ENCODE results near the gene FLRT3.

FLRT3 gene

GRCh38 chr20:14299831-14300230, 37.6 kb downstream of the FLRT3 start:
- Histone ChIP-seq H3K9ac (ENCODE audit: low read depth in 1 of 2, low read length in 2 of 2) (no peak overlapping the region), H3K4me1 (ENCODE audit: control insufficient read depth in 2 of 2, insufficient read depth in 2 of 2, low read length in 2 of 2) (no peaks in the 10 kb centered on the region), H3K27me3 (ENCODE audit: control insufficient read depth in 2 of 2, insufficient read depth in 2 of 2, low read length in 2 of 2) (no peaks in the 10 kb centered on the region), H3K9me3 (ENCODE audit: control insufficient read depth in 2 of 2, low read length in 2 of 2) (no peaks in the 10 kb centered on the region), H3K36me3 (ENCODE audit: control insufficient read depth in 2 of 2, insufficient read depth in 2 of 2, low read length in 2 of 2) (no peaks in the 10 kb centered on the region), H3K4me3 (ENCODE audit: low read length in 2 of 2) (no peak overlapping the region), H3K27ac (ENCODE audit: low read depth in 2 of 2, low read length in 2 of 2) (no peak overlapping the region)

GRCh38 chr20:14295770-14296309, 41.6 kb downstream of the FLRT3 start:
- no peaks in the 10 kb centered on the region for H3K9me3 ChIP-seq (ENCODE audit: control insufficient read depth in 2 of 2, low read length in 2 of 2)
- no peak overlapping the region for H3K4me3 ChIP-seq (ENCODE audit: low read length in 2 of 2)
- no peaks in the 10 kb centered on the region for H3K36me3 ChIP-seq (ENCODE audit: control insufficient read depth in 2 of 2, insufficient read depth in 2 of 2, low read length in 2 of 2)
- no peak overlapping the region for H3K9ac ChIP-seq (ENCODE audit: low read depth in 1 of 2, low read length in 2 of 2)
- no peaks in the 10 kb centered on the region for H3K4me1 ChIP-seq (ENCODE audit: control insufficient read depth in 2 of 2, insufficient read depth in 2 of 2, low read length in 2 of 2)
- H3K27ac ChIP-seq (ENCODE audit: low read depth in 2 of 2, low read length in 2 of 2) = no peak overlapping the region
- no peaks in the 10 kb centered on the region for H3K27me3 ChIP-seq (ENCODE audit: control insufficient read depth in 2 of 2, insufficient read depth in 2 of 2, low read length in 2 of 2)

- Histone ChIP-seq H3K27ac (ENCODE audit: low read depth in 2 of 2, low read length in 2 of 2) (no peak overlapping the region), H3K4me3 (ENCODE audit: low read length in 2 of 2) (no peak overlapping the region), H3K27me3 (ENCODE audit: control insufficient read depth in 2 of 2, insufficient read depth in 2 of 2, low read length in 2 of 2) (no peaks in the 10 kb centered on the region), H3K9me3 (ENCODE audit: control insufficient read depth in 2 of 2, low read length in 2 of 2) (no peaks in the 10 kb centered on the region), H3K4me1 (ENCODE audit: control insufficient read depth in 2 of 2, insufficient read depth in 2 of 2, low read length in 2 of 2) (no peaks in the 10 kb centered on the region), H3K9ac (ENCODE audit: low read depth in 1 of 2, low read length in 2 of 2) (no peak overlapping the region), H3K36me3 (ENCODE audit: control insufficient read depth in 2 of 2, insufficient read depth in 2 of 2, low read length in 2 of 2) (no peaks in the 10 kb centered on the region)
These were observed 42.2 kb downstream of the FLRT3 start for GRCh38 chr20:14295238-14295637.

- no peaks in the 10 kb centered on the region for H3K27me3 ChIP-seq (ENCODE audit: control insufficient read depth in 2 of 2, insufficient read depth in 2 of 2, low read length in 2 of 2)
- no peak overlapping the region for H3K4me3 ChIP-seq (ENCODE audit: low read length in 2 of 2)
- no peaks in the 10 kb centered on the region for H3K4me1 ChIP-seq (ENCODE audit: control insufficient read depth in 2 of 2, insufficient read depth in 2 of 2, low read length in 2 of 2)
- no peaks in the 10 kb centered on the region for H3K9me3 ChIP-seq (ENCODE audit: control insufficient read depth in 2 of 2, low read length in 2 of 2)
- H3K27ac ChIP-seq (ENCODE audit: low read depth in 2 of 2, low read length in 2 of 2) = no peak overlapping the region
- H3K36me3 ChIP-seq (ENCODE audit: control insufficient read depth in 2 of 2, insufficient read depth in 2 of 2, low read length in 2 of 2) = no peaks in the 10 kb centered on the region
- no peak overlapping the region for H3K9ac ChIP-seq (ENCODE audit: low read depth in 1 of 2, low read length in 2 of 2)
These were observed 45.9 kb downstream of the FLRT3 start for GRCh38 chr20:14291502-14291901.

- H3K9ac ChIP-seq (ENCODE audit: low read depth in 1 of 2, low read length in 2 of 2) = no peak overlapping the region
- H3K27me3 ChIP-seq (ENCODE audit: control insufficient read depth in 2 of 2, insufficient read depth in 2 of 2, low read length in 2 of 2) = no peaks in the 10 kb centered on the region
- no peak overlapping the region for H3K27ac ChIP-seq (ENCODE audit: low read depth in 2 of 2, low read length in 2 of 2)
- no peaks in the 10 kb centered on the region for H3K36me3 ChIP-seq (ENCODE audit: control insufficient read depth in 2 of 2, insufficient read depth in 2 of 2, low read length in 2 of 2)
- no peaks in the 10 kb centered on the region for H3K4me1 ChIP-seq (ENCODE audit: control insufficient read depth in 2 of 2, insufficient read depth in 2 of 2, low read length in 2 of 2)
- no peaks in the 10 kb centered on the region for H3K9me3 ChIP-seq (ENCODE audit: control insufficient read depth in 2 of 2, low read length in 2 of 2)
- H3K4me3 ChIP-seq (ENCODE audit: low read length in 2 of 2) = no peak overlapping the region
These were observed 48.8 kb downstream of the FLRT3 start for GRCh38 chr20:14288341-14289330.

- H3K9me3 ChIP-seq (ENCODE audit: control insufficient read depth in 2 of 2, low read length in 2 of 2) = no peaks in the 10 kb centered on the region
- no peaks in the 10 kb centered on the region for H3K36me3 ChIP-seq (ENCODE audit: control insufficient read depth in 2 of 2, insufficient read depth in 2 of 2, low read length in 2 of 2)
- H3K4me1 ChIP-seq (ENCODE audit: control insufficient read depth in 2 of 2, insufficient read depth in 2 of 2, low read length in 2 of 2) = no peaks in the 10 kb centered on the region
- H3K9ac ChIP-seq (ENCODE audit: low read depth in 1 of 2, low read length in 2 of 2) = no peak overlapping the region
- no peak overlapping the region for H3K27ac ChIP-seq (ENCODE audit: low read depth in 2 of 2, low read length in 2 of 2)
- H3K27me3 ChIP-seq (ENCODE audit: control insufficient read depth in 2 of 2, insufficient read depth in 2 of 2, low read length in 2 of 2) = no peaks in the 10 kb centered on the region
- no peak overlapping the region for H3K4me3 ChIP-seq (ENCODE audit: low read length in 2 of 2)
These were observed 53.0 kb downstream of the FLRT3 start for GRCh38 chr20:14284443-14284842.

GRCh38 chr20:14282140-14282539, 55.3 kb downstream of the FLRT3 start:
- Histone ChIP-seq H3K27me3 (ENCODE audit: control insufficient read depth in 2 of 2, insufficient read depth in 2 of 2, low read length in 2 of 2) (no peaks in the 10 kb centered on the region), H3K4me1 (ENCODE audit: control insufficient read depth in 2 of 2, insufficient read depth in 2 of 2, low read length in 2 of 2) (no peaks in the 10 kb centered on the region), H3K27ac (ENCODE audit: low read depth in 2 of 2, low read length in 2 of 2) (no peak overlapping the region), H3K36me3 (ENCODE audit: control insufficient read depth in 2 of 2, insufficient read depth in 2 of 2, low read length in 2 of 2) (no peaks in the 10 kb centered on the region), H3K4me3 (ENCODE audit: low read length in 2 of 2) (no peak overlapping the region), H3K9me3 (ENCODE audit: control insufficient read depth in 2 of 2, low read length in 2 of 2) (no peaks in the 10 kb centered on the region), H3K9ac (ENCODE audit: low read depth in 1 of 2, low read length in 2 of 2) (no peak overlapping the region)
